Measurements from ENCODE around the gene CAP2.
"Not testable (repeated sequence)": the region's sequence is repeated elsewhere in the genome, so short reads cannot be mapped to it uniquely, and the experiment has no call there.

CAP2 gene

GRCh38 chr6:17585766-17586490 is 192.5 kb downstream of the CAP2 start:
- DNase-seq = no peak

GRCh38 chr6:17586623-17587022 is 193.2 kb downstream of the CAP2 start:
- not testable (repeated sequence) for DNase-seq

- no peak for DNase-seq
These were observed 194.6 kb downstream of the CAP2 start for GRCh38 chr6:17588011-17588410.

DNA sequence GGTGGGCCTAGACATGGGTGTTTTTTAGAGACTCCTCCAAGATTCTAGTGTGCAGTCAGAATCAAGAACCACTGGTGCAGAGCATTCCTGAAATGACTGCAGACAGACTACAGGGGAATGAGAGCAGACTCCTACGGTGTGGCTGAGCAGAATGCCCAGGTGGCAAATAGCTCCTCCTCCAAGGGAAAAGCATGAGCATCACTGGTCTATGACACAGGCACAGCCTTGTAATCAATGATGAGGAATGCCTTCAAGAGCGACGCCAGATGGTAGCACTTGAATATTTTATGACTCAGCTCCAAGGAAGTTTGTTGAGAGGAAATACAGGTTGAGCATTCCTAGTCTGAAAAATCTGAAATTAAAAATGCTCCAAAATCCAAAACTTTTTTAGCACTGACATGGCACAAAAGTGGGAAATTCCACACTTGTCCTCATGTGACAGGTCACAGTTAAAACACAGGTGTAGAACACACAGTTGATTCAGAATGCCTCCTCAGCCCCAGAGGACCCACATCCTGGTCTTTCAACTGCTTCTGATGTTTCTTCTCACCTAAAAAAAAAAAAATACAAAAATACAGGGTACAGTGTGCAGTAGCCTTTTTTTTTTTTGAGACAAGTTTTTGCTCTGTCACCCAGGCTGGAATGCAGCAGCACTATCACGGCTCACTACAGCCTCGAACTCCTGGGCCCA is 196.2 kb downstream of the CAP2 start:
- peak; percentile 88 for DNase-seq

DNA sequence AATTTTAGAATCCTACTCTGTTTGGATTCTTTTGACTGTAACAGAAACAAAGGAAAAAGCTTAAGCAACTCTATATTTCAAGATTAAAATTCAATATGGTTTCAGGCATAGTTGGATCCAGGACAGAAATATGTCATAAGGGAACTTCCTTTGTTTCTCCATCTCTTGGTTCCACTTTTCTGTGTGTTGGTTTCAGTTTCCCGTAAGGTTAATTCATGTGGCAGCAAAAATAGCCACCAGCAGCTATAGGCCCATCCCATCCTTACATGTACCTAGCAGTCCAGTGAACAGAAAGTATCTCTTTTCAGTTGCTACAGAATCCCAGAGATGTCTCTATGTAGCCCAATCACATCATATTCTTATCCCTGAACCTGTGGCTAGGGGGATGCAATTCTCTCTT is 197.9 kb downstream of the CAP2 start:
- no peak for DNase-seq

DNA sequence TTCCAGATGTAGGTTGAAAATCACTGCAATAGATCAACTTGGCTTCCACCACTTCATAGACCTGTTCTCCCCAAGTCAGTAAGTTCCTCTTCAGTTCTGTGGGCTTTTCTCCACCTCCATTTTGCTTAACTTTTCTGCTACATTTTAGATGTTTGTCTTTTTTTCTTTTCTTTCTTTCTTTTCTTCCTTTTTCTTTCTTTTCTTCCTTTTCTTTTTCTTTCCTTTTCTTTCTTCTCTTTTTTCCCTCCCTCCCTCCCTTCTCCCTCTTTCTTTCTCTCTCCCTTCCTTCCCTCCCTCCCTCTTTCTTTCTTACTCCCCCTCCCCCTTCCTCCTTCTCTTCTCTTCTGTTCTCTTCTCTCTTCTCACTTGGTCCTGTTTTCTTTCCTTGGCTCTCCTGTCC is 199.9 kb downstream of the CAP2 start:
- DNase-seq = no peak

DNA sequence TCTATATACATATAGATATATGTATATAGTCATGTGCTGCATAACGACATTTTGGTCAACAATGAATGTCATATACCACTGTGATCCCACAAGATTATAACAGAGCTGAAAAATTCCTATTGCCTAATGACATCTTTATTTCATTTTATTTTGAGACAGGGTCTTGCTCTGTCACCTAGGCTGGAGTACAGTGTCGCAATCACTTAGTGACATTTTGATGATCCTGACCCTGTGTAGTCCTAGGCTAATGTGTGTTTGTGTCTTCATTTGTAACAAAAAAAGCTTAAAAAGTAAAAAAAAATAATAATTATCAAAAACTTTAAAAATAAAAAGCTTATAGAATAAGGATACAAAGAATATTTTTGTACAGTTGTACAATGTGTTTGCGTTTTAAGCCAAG is 202.7 kb downstream of the CAP2 start:
- DNase-seq = no peak

- DNase-seq = peak; percentile 87
These were observed 206.6 kb downstream of the CAP2 start, which contains the start of gene FAM8A1 for GRCh38 chr6:17599877-17600526. Gene FAM8A1 (plus strand): TSS chr6:17600302. CDS start chr6:17600410, 108 bp downstream.

GRCh38 chr6:17600527-17601385 is 207.4 kb downstream of the CAP2 start:
- DNase-seq = peak; percentile 18

DNA sequence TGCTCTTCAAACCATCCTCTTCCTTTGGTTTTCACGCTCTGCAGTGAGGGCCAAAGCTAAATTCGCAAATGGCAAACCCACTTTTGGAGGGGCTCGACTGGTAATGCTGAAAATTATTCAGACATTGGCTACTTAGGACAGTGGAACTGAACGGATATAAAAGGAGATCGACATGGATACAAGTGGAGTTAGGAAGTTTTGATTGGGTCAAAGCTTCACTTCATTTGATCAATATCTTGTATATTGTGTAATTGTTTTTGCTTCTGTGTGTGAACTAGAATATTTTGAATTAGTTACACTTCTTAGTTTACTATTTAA is 207.9 kb downstream of the CAP2 start:
- no peak for DNase-seq

GRCh38 chr6:17602888-17603287 is 209.5 kb downstream of the CAP2 start:
- DNase-seq = no peak

DNA sequence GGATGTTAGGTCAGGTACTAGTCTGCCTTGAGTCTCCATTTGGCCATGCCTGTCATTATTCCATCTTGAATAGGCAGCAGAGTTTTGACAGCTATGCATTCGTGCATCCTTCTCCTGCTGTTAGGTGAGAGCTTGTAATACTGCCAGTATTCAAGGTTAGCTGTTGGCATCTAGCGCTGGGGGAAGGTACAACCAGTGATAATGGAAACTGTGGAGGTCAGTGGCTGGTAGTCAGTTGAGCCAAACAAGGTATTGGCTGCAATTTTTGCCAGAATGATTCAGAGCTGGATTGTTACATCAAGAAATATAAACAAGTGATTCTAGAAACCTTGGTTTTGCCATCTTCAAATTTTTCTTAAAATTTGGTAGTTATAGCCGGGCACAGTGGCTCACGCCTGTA is 213.2 kb downstream of the CAP2 start:
- no peak for DNase-seq

Data from fibroblast of skin of abdomen (primary cell).